Loucy (cell line): ENCODE measurements around the gene NGEF.
"Not testable (repeated sequence)": the region's sequence is repeated elsewhere in the genome, so short reads cannot be mapped to it uniquely, and the experiment has no call there.

ENCODE experiments used
- H2AFZ ChIP-seq: fragments of 200-600 bp; sonication (generic); 2 replicates; pipeline ENCODE4 v1.6.0; 2016; ENCODE audit warnings: antibody characterized with exemption, mild to moderate bottlenecking, low read length, moderate library complexity
- H3F3A ChIP-seq: fragments of 200-600 bp; 2 replicates; pipeline ENCODE4 v1.6.0; 2016; ENCODE audit warnings: antibody characterized with exemption, low read depth, mild to moderate bottlenecking
- H3K27me3 ChIP-seq: fragments of 200-600 bp; sonication (generic); 2 replicates; pipeline ENCODE4 v1.6.1; 2014; ENCODE audit warnings: low read length, mild to moderate bottlenecking; ENCODE audit not compliant: insufficient read depth, poor library complexity, severe bottlenecking
- H3K36me3 ChIP-seq: fragments of 200-600 bp; sonication (generic); 2 replicates; pipeline ENCODE4 v1.6.1; 2016; ENCODE audit warnings: low read length; ENCODE audit not compliant: insufficient read depth
- H3K4me1 ChIP-seq: fragments of 200-600 bp; sonication (generic); 2 replicates; pipeline ENCODE4 v1.5.1; 2014; ENCODE audit warnings: low read length, mild to moderate bottlenecking; ENCODE audit not compliant: insufficient read depth, poor library complexity, severe bottlenecking
- H3K4me2 ChIP-seq: fragments of 200-600 bp; sonication (generic); 2 replicates; pipeline ENCODE4 v1.6.0; 2014; ENCODE audit warnings: antibody characterized with exemption, low read length, low read depth, mild to moderate bottlenecking; ENCODE audit not compliant: poor library complexity, severe bottlenecking
- H3K4me3 ChIP-seq: fragments of 200-600 bp; sonication (generic); 2 replicates; pipeline ENCODE4 v1.5.1; 2014; ENCODE audit warnings: low read length, mild to moderate bottlenecking, mixed read lengths; ENCODE audit not compliant: poor library complexity, severe bottlenecking
- H3K79me2 ChIP-seq: fragments of 200-600 bp; sonication (generic); 2 replicates; pipeline ENCODE4 v1.6.1; 2014; ENCODE audit warnings: low read length; ENCODE audit not compliant: insufficient read depth
- H3K9ac ChIP-seq: fragments of 200-600 bp; sonication (generic); 2 replicates; pipeline ENCODE4 v1.6.0; 2014; ENCODE audit warnings: mild to moderate bottlenecking, low read depth, low read length, moderate library complexity; ENCODE audit not compliant: poor library complexity, severe bottlenecking
- H3K9me2 ChIP-seq: fragments of 200-600 bp; sonication (generic); replicated peaks from 2 replicates; pipeline ENCODE4 v1.6.1; 2016; ENCODE audit warnings: low read depth, low read length, mixed read lengths
- H3K9me3 ChIP-seq: fragments of 200-600 bp; sonication (generic); 2 replicates; pipeline ENCODE4 v1.6.1; 2014; ENCODE audit warnings: mild to moderate bottlenecking, antibody characterized with exemption, low read length, low read depth; ENCODE audit not compliant: insufficient read depth
- H4K20me1 ChIP-seq: fragments of 200-600 bp; sonication (generic); 2 replicates; pipeline ENCODE4 v1.6.0; 2014; ENCODE audit warnings: antibody characterized with exemption, low read length, mild to moderate bottlenecking; ENCODE audit not compliant: insufficient read depth, poor library complexity, severe bottlenecking
- CTCF ChIP-seq: fragments of 200-600 bp; sonication (generic); conservative IDR thresholded peaks from 2 replicates; pipeline ENCODE4 v1.5.1; 2014; ENCODE audit warnings: mild to moderate bottlenecking, antibody characterized with exemption, low read length
- EZH2phosphoT487 ChIP-seq: fragments of 200-600 bp; IDR thresholded peaks from 2 replicates; pipeline ENCODE4 v1.6.1; 2018; ENCODE audit warnings: antibody characterized with exemption, mild to moderate bottlenecking, moderate library complexity, borderline replicate concordance

NGEF gene

GRCh38 chr2:233055362-233055761 lies 42.3 kb upstream of the NGEF start:
- no peaks in the 10 kb centered on the region for H4K20me1 ChIP-seq
- no peaks in the 10 kb centered on the region for H3K9me3 ChIP-seq
- H3K4me1 ChIP-seq = peaks cover 17% of the 10 kb centered on the region
- H3K9me2 ChIP-seq = no peaks in the 10 kb centered on the region
- H3K4me2 ChIP-seq = no peak overlapping the region
- peaks cover 2% of the 10 kb centered on the region for H3K79me2 ChIP-seq
- no peaks in the 10 kb centered on the region for H3F3A ChIP-seq
- no peaks in the 10 kb centered on the region for H3K36me3 ChIP-seq
- no peak overlapping the region for H2AFZ ChIP-seq
- H3K4me3 ChIP-seq = no peak overlapping the region
- H3K9ac ChIP-seq = no peak overlapping the region
- H3K27me3 ChIP-seq = no peaks in the 10 kb centered on the region
- no peak for TF ChIP-seq CTCF
- no peak for TF ChIP-seq EZH2phosphoT487

- Histone ChIP-seq H3K9me3 (no peaks in the 10 kb centered on the region), H3K9ac (no peak overlapping the region), H3K4me2 (peak overlapping the region; percentile 33), H3K79me2 (no peaks in the 10 kb centered on the region), H4K20me1 (no peaks in the 10 kb centered on the region), H3F3A (no peaks in the 10 kb centered on the region), H3K27me3 (no peaks in the 10 kb centered on the region), H3K4me3 (no peak overlapping the region), H2AFZ (peak overlapping the region; percentile 41), H3K36me3 (no peaks in the 10 kb centered on the region), H3K4me1 (peaks cover 10% of the 10 kb centered on the region), H3K9me2 (no peaks in the 10 kb centered on the region)
- TF ChIP-seq CTCF (peak; percentile 99), EZH2phosphoT487 (no peak)
Observed at GRCh38 chr2:233053928-233054784, 41.1 kb upstream of the NGEF start.

- not testable (repeated sequence) for H3K27me3 ChIP-seq, H3K4me1 ChIP-seq, H4K20me1 ChIP-seq, H3K9me2 ChIP-seq, H3K4me2 ChIP-seq, H3F3A ChIP-seq, H3K79me2 ChIP-seq, H2AFZ ChIP-seq, H3K9ac ChIP-seq, H3K36me3 ChIP-seq, H3K9me3 ChIP-seq, H3K4me3 ChIP-seq
Observed at GRCh38 chr2:233052517-233052916, 39.5 kb upstream of the NGEF start.
